Panc1 (cell line): Measurements from ENCODE around the gene RIOK1. TPM values are rescaled to one million over a fixed set of nuclear protein-coding genes. Genes with fewer than 3 reads are reported as not detected.
A peak's percentile ranks its signal among the peaks of the same experiment; 100 is the strongest.

Source experiments
- ATAC-seq: fragments of 200-7000 bp; cut with Tn5 transposase; 2 replicates; pipeline ENCODE4 v1.9.1; 2020; ENCODE audit warnings: mild to moderate bottlenecking, moderate library complexity
- BruUV-seq: library from RNA; stranded (reverse); fragments of 400-500 nt; replicated peaks from 2 replicates; lab custom pipeline; 2021; lab: Mats Ljungman, UMichigan
- CTCF ChIA-PET: fragments of 300-600 bp; sonication (Branson Sonifier 250); formaldehyde crosslinking; loops from one replicate; lab custom pipeline; 2022; ENCODE audit warnings: antibody characterized with exemption; lab: Charles Lee
- POLR2A ChIA-PET: fragments of 300-600 bp; sonication (Branson Sonifier 250); formaldehyde crosslinking; loops from one replicate; lab custom pipeline; 2022; ENCODE audit warnings: antibody characterized with exemption; lab: Charles Lee
- DNase-seq: peaks from one replicate; pipeline ENCODE4 v3.0.0-alpha.2; 2010; ENCODE audit warnings: low read depth, low spot score
- H3K27ac ChIP-seq: 2 replicates; pipeline ENCODE4 v1.5.1; 2011; ENCODE audit warnings: mild to moderate bottlenecking, low read length, inconsistent platforms
- H3K27me3 ChIP-seq: fragments of 200-500 bp; sonication (Bioruptor generic); 2 replicates; pipeline ENCODE4 v1.6.0; 2014; ENCODE audit warnings: low read length, inconsistent platforms; ENCODE audit not compliant: control insufficient read depth, insufficient read depth
- H3K36me3 ChIP-seq: fragments of 200-500 bp; sonication (Bioruptor generic); 2 replicates; pipeline ENCODE4 v1.5.1; 2014; ENCODE audit warnings: inconsistent platforms, mild to moderate bottlenecking, low read length, moderate library complexity; ENCODE audit not compliant: control insufficient read depth, insufficient read depth
- H3K4me1 ChIP-seq: 2 replicates; pipeline ENCODE4 v1.5.1; 2011; ENCODE audit warnings: inconsistent platforms, mild to moderate bottlenecking, low read length, moderate library complexity; ENCODE audit not compliant: control insufficient read depth, insufficient read depth
- H3K4me3 ChIP-seq, 2 experiments: 2 replicates each; pipeline ENCODE4 v1.5.1; 2011 to 2012; ENCODE audit warnings: low read depth in 2 of 2, low read length in 2 of 2, mild to moderate bottlenecking in 2 of 2, inconsistent platforms in 1 of 2, moderate library complexity in 1 of 2
- H3K9me3 ChIP-seq: fragments of 200-500 bp; sonication (Bioruptor generic); 2 replicates; pipeline ENCODE4 v1.5.1; 2014; ENCODE audit warnings: low read depth, mild to moderate bottlenecking, inconsistent platforms, low read length, moderate library complexity; ENCODE audit not compliant: control insufficient read depth, insufficient read depth
- CTCF ChIP-seq: fragments of 450-650 bp; IDR thresholded peaks from 2 replicates; pipeline ENCODE4 v1.5.1; 2017; ENCODE audit warnings: mild to moderate bottlenecking
- POLR2AphosphoS5 ChIP-seq: IDR thresholded peaks from 2 replicates; pipeline ENCODE4 v1.6.1; 2012; ENCODE audit warnings: mild to moderate bottlenecking, low read depth, low read length, moderate library complexity
- REST ChIP-seq, 2 experiments: IDR thresholded peaks; 2 replicates each; pipeline ENCODE4 v1.6.1; 2011 to 2012; ENCODE audit warnings: low read depth in 2 of 2, control low read depth in 1 of 2, low read length in 1 of 2, mild to moderate bottlenecking in 1 of 2, moderate library complexity in 1 of 2; ENCODE audit not compliant: insufficient read depth in 1 of 2
- SIN3A ChIP-seq: IDR thresholded peaks from 2 replicates; pipeline ENCODE4 v1.6.1; 2012; ENCODE audit warnings: low read depth, mild to moderate bottlenecking, low read length, moderate library complexity, borderline replicate concordance; ENCODE audit not compliant: insufficient read depth
- TCF7L2 ChIP-seq: IDR thresholded peaks from 2 replicates; pipeline ENCODE4 v1.6.1; 2011; ENCODE audit warnings: mild to moderate bottlenecking, low read depth, low read length, inconsistent platforms
- in situ Hi-C: cut with HindIII; loops from 2 replicates; pipeline ENCODE4 v1.10.0; 2016; ENCODE audit warnings: low sequenced_read_pairs, low pct_unique_long_range_greater_than_20kb
- intact Hi-C: fragments of 100-400 bp; cut with micrococcal nuclease; formaldehyde crosslinking; loops from one replicate; pipeline ENCODE4 v1.10.0; 2022; ENCODE audit not compliant: unreplicated experiment
- total RNA-seq: library from RNA; stranded (reverse); gene quantifications from one replicate; pipeline ENCODE4 v1.2.1, GENCODE V29; 2021; ENCODE audit not compliant: unreplicated experiment

The RIOK1 gene
- total RNA-seq, 1 experiment from 2014 or later = 30.0 TPM

- H3K36me3 ChIP-seq = no peaks in the 10 kb centered on the region
- no peaks in the 10 kb centered on the region for H3K9me3 ChIP-seq
- ATAC-seq (peak; percentile 88), DNase-seq (peak; percentile 12)
- intact Hi-C loops = loop anchor here (1.0 kb wide), 1 partner anchor 190 kb away; no protein-coding TSS in a partner anchor
- H3K27me3 ChIP-seq = no peaks in the 10 kb centered on the region
- H3K27ac ChIP-seq = no peak overlapping the region
- no TSS peak for BruUV-seq
- no peaks in the 10 kb centered on the region for H3K4me1 ChIP-seq
- POLR2A ChIA-PET = no interaction called here
- CTCF ChIA-PET = interaction anchor here (0.6 to 1.6 kb wide), 4 partner anchors 40 to 197 kb away, joined by 3 to 7 read pairs (median 3); no protein-coding TSS in a partner anchor
- no peak for TF ChIP-seq POLR2AphosphoS5
- TF ChIP-seq SIN3A = no peak
- in situ Hi-C loops = no loop called here
- H3K4me3 ChIP-seq = no peak overlapping the region
Observed at GRCh38 chr6:7424967-7425807, 35.6 kb downstream of the RIOK1 start.

DNA sequence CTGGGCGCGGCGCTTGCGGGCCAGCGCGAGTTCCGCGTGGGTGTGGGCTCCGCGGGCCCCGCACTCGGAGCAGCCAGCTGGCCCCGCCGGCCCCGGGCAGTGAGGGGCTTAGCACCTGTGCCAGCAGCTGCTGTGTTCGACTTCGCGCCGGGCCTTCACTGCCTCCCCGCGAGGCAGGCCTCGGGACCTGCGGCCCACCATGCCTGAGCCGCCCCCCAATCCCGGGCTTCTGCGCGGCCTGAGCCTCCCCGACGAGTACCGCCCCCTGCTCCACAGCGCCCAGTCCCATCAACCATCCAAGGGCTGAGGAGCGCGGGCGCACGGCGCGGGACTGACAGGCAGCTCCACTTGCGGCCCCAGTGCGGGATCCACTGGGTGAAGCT, 36.2 kb downstream of the RIOK1 start:
- Histone ChIP-seq H3K9me3 (no peaks in the 10 kb centered on the region), H3K27me3 (no peaks in the 10 kb centered on the region), H3K27ac (no peak overlapping the region), H3K4me3 (no peak overlapping the region), H3K36me3 (no peaks in the 10 kb centered on the region), H3K4me1 (no peaks in the 10 kb centered on the region)
- no peak for DNase-seq
- TF ChIP-seq TCF7L2 (no peak), POLR2AphosphoS5 (no peak), REST (IDR thresholded peaks at IDR 0.05; ENCODE audit: insufficient read depth in 1 of 2, low read depth in 2 of 2, low read length in 1 of 2) (no peak), SIN3A (no peak), CTCF (no peak)
- in situ Hi-C loops = no loop called here
- no peak for ATAC-seq
- BruUV-seq = no TSS peak
- POLR2A ChIA-PET = no interaction called here
- CTCF ChIA-PET = interaction anchor here (1.5 to 1.6 kb wide), 2 partner anchors 39 to 141 kb away, joined by 3 to 7 read pairs; no protein-coding TSS in a partner anchor
- intact Hi-C loops = loop anchor here (1.0 kb wide), 1 partner anchor 190 kb away; no protein-coding TSS in a partner anchor
